Lower lobe of right lung (tissue), 2 donors: Measurements from ENCODE around the gene ACOT7. TPM values are rescaled to one million over a fixed set of nuclear protein-coding genes. Genes with fewer than 3 reads are reported as not detected.

Source experiments
- ATAC-seq, 2 donors: fragments of 200-7000 bp; cut with Tn5 transposase; one replicate each; pipeline ENCODE4 v1.9.1; 2020 to 2022; ENCODE audit warnings: mild to moderate bottlenecking in 2 of 2, moderate library complexity in 2 of 2
- DNase-seq: peaks from one replicate; pipeline ENCODE4 v3.0.0-alpha.2; 2020
- H3K27ac ChIP-seq: fragments of 200-600 bp; one replicate; pipeline ENCODE4 v1.8.0; 2022
- H3K27me3 ChIP-seq: fragments of 200-600 bp; one replicate; pipeline ENCODE4 v1.8.0; 2022; ENCODE audit warnings: low read depth
- H3K36me3 ChIP-seq: fragments of 200-600 bp; one replicate; pipeline ENCODE4 v1.8.0; 2022; ENCODE audit warnings: mild to moderate bottlenecking
- H3K4me1 ChIP-seq: fragments of 200-600 bp; one replicate; pipeline ENCODE4 v1.8.0; 2022
- H3K4me3 ChIP-seq: fragments of 200-600 bp; one replicate; pipeline ENCODE4 v1.8.0; 2022; ENCODE audit warnings: mild to moderate bottlenecking
- H3K9me3 ChIP-seq: fragments of 200-600 bp; one replicate; pipeline ENCODE4 v1.8.0; 2022
- CTCF ChIP-seq: fragments of 200-600 bp; IDR thresholded peaks from one replicate; pipeline ENCODE4 v1.8.0; 2022; ENCODE audit warnings: antibody characterized with exemption, mild to moderate bottlenecking
- intact Hi-C: fragments of 100-400 bp; cut with DNase I; formaldehyde crosslinking; loops from one replicate; pipeline ENCODE4 v1.11.0; 2022
- total RNA-seq: library from RNA; stranded (reverse); fragmentation: NEBNext Ultra II Directional; extraction: Animal tissue kit (Norgen Biotek cat#: 25700); gene quantifications from one replicate; pipeline ENCODE4 v1.2.1, GENCODE V29; 2021
- donor health status: DM: no; HTN: yes; CAD: no; lungs with severe emphysema.

The ACOT7 gene
- total RNA-seq, 1 donor from 2014 or later = 28.5 TPM

DNA sequence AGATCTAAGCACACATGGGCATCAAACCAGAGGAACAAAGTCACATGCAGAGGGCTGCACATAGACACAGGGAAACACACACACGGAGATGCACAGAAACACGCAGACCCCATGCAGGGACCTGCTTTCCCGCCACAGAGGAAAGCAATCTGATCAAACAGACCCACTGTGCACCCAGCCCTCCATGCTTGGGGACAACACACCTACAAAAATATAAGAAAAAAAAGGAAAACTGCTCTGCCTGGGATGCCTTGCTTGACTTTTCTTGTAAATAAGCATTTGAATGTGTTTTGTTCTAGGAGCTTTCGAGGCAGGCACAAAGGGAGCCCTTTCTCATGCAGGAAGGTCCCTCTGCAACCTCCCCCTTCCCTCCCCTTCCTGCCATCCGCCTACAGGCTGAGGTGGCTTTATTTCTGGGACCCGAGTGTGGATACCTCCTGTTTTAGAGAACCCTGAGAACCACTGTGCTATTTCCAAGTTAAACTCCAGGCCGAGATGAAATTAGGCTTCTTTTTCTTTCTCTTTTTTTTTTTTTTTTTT, 154.3 kb downstream of the ACOT7 start:
- Histone ChIP-seq H3K27me3 (peaks cover 54% of the 10 kb centered on the region), H3K4me1 (peaks cover 23% of the 10 kb centered on the region), H3K36me3 (no peaks in the 10 kb centered on the region), H3K9me3 (no peaks in the 10 kb centered on the region), H3K4me3 (no peak overlapping the region), H3K27ac (no peak overlapping the region)
- no peak for DNase-seq
- ATAC-seq = no peak
- TF ChIP-seq CTCF = no peak
- intact Hi-C loops = no loop called here

GRCh38 chr1:6237093-6237492, 156.5 kb downstream of the ACOT7 start:
- no peak for TF ChIP-seq CTCF
- Histone ChIP-seq H3K9me3 (no peaks in the 10 kb centered on the region), H3K27me3 (peaks cover 32% of the 10 kb centered on the region), H3K4me3 (no peak overlapping the region), H3K4me1 (peaks cover 22% of the 10 kb centered on the region), H3K36me3 (peaks cover 17% of the 10 kb centered on the region), H3K27ac (no peak overlapping the region)
- intact Hi-C loops = no loop called here
- no peak for ATAC-seq
- DNase-seq = no peak

DNA sequence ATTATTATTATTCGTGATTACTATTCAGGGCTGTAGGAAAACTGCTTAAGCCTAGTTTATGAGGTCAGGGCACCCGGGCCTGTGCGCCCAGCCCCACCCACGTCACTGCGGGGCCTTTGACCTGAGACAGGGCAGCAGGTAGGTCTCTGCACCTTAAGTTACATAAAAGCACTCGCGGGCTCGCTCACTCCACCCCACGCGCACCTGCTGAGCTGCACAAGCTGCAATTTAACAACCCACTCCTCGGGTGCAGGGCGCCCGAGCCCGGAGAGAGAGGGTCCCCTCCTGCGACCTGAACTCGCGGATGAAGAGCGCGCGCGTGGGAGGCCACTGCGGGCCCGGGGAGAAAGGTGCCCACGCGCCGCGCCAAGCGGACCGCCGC, 158.3 kb downstream of the ACOT7 start:
- H3K4me1 ChIP-seq = peaks cover 16% of the 10 kb centered on the region
- H3K36me3 ChIP-seq = peaks cover 35% of the 10 kb centered on the region
- peak overlapping the region; percentile 71 for H3K27ac ChIP-seq
- peak overlapping the region; percentile 80 for H3K4me3 ChIP-seq
- peaks cover 14% of the 10 kb centered on the region for H3K27me3 ChIP-seq
- H3K9me3 ChIP-seq = no peaks in the 10 kb centered on the region
- ATAC-seq = peak; percentile 1 to 20
- intact Hi-C loops = no loop called here
- no peak for DNase-seq
- TF ChIP-seq CTCF = no peak

GRCh38 chr1:6234502-6235295, 158.9 kb downstream of the ACOT7 start:
- H3K27me3 ChIP-seq = peaks cover 9% of the 10 kb centered on the region
- peaks cover 41% of the 10 kb centered on the region for H3K36me3 ChIP-seq
- intact Hi-C loops = no loop called here
- no peak for DNase-seq
- no peaks in the 10 kb centered on the region for H3K9me3 ChIP-seq
- peak overlapping the region; percentile 71 for H3K27ac ChIP-seq
- ATAC-seq = no peak
- peak overlapping the region; percentile 80 for H3K4me3 ChIP-seq
- H3K4me1 ChIP-seq = peaks cover 16% of the 10 kb centered on the region
- TF ChIP-seq CTCF = no peak

DNA sequence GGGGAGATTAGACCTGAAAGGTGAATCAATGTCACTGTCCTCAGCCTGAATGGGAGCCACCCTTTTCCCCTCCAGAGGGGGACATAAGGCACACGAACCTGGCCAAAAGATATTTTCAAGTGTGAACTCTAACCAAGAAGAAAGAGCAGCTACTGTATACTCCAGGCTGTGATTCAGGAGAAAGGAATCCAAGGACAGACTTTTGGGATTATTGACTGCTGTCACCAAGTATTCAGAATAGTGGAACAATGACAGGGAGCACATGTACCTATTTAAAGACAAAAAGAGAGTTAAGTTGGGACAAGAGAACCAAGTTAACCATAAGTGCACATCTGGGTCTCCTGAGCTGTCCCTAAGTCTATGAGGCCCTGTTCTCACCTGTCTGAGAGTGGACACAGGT, 160.2 kb downstream of the ACOT7 start:
- ATAC-seq = no peak
- DNase-seq = no peak
- Histone ChIP-seq H3K36me3 (peaks cover 52% of the 10 kb centered on the region), H3K9me3 (no peaks in the 10 kb centered on the region), H3K4me1 (peaks cover 16% of the 10 kb centered on the region), H3K27me3 (no peaks in the 10 kb centered on the region), H3K27ac (no peak overlapping the region), H3K4me3 (no peak overlapping the region)
- TF ChIP-seq CTCF = no peak
- intact Hi-C loops = no loop called here
